Pancreas (tissue), 10 donors: ENCODE results near the gene LRSAM1. TPM values are rescaled to one million over a fixed set of nuclear protein-coding genes. Genes with fewer than 3 reads are reported as not detected.
"Not testable (repeated sequence)": the region's sequence is repeated elsewhere in the genome, so short reads cannot be mapped to it uniquely, and the experiment has no call there.

Source experiments
- ATAC-seq, 4 donors: fragments of 200-7000 bp; cut with Tn5 transposase; one replicate each; pipeline versions ENCODE4 v1.8.0 to v1.9.1; 2020; ENCODE audit warnings: mild to moderate bottlenecking in 4 of 4, moderate library complexity in 4 of 4
- DNase-seq, 6 donors: peaks; one replicate each; pipeline ENCODE4 v3.0.0-alpha.2; 2020
- FAIRE-seq: peaks from 2 replicates; lab custom pipeline; 2012; peaks lifted over from hg19 to GRCh38; lab: Jason Lieb, UNC
- H3K27ac ChIP-seq, 4 donors: fragments of 200-600 bp; sonication (generic); 1 replicate in 3 of 4; 2 replicates in 1 of 4; pipeline versions ENCODE4 v1.5.0 to v1.8.0; 2020
- H3K27me3 ChIP-seq, 4 donors: fragments of 200-600 bp; one replicate each; pipeline ENCODE4 v1.8.0; 2021
- H3K36me3 ChIP-seq, 3 donors: fragments of 200-600 bp; sonication (generic) in 1 of 3; one replicate each; pipeline versions ENCODE4 v1.5.0 to v1.8.0; 2020 to 2021
- H3K4me1 ChIP-seq, 3 donors: fragments of 200-600 bp; one replicate each; pipeline ENCODE4 v1.8.0; 2021
- H3K4me3 ChIP-seq, 4 donors: fragments of 200-600 bp; sonication (generic) in 2 of 4; one replicate each; pipeline versions ENCODE4 v1.5.0 to v1.8.0; 2020 to 2021
- H3K9me3 ChIP-seq, 4 donors: fragments of 200-600 bp; one replicate each; pipeline ENCODE4 v1.8.0; 2021
- CTCF ChIP-seq, 4 donors: fragments of 200-600 bp; sonication (generic) in 3 of 4; IDR thresholded peaks; one replicate each; pipeline versions ENCODE4 v1.5.0 to v1.8.0; 2021; ENCODE audit warnings: antibody characterized with exemption in 4 of 4
- WGBS, 2 donors: extraction: QIAGEN DNeasy Blood & Tissue Kit; methylation state at CpG; one replicate each; pipeline ENCODE4 v1.1.7; 2013; 5-methylcytosine and 5-hydroxymethylcytosine counted together
- intact Hi-C, 3 donors: fragments of 100-400 bp; cut with DNase I; formaldehyde crosslinking; loops; one replicate each; pipeline versions ENCODE4 v1.11.1 to v1.14.2; 2022
- polyA plus RNA-seq, 2 donors: library from polyadenylated mRNA; stranded (reverse); fragments of 200-250 nt; gene quantifications; one replicate each; pipeline ENCODE4 v1.2.3, GENCODE V29; 2013
- total RNA-seq, 6 donors: library from RNA; stranded (reverse); fragmentation: NEBNext Ultra II Directional in 4 of 6; extraction: Animal tissue kit (Norgen Biotek cat#: 25700) in 4 of 6; gene quantifications; one replicate each; pipeline versions ENCODE4 v1.2.1 to v1.2.4, GENCODE V29; 2021 to 2023
- donor health status: healthy with polysubstance abuse.
- donor health status: DM: no; HTN: no; CAD: no; lungs with moderate emphysema.
- donor health status: DM: no; HTN: no; CAD: no.
- donor health status: control.
- donor health status: control.
- donor health status: Bipolar disorder and iron deficiency.
- donor health status: DM: yes; HTN: yes; CAD: no.
- donor health status: DM: no; HTN: no; CAD: no.
- donor health status: DM: no; HTN: no; CAD: no.
- donor health status: DM: yes; HTN: yes; CAD: no.

The LRSAM1 gene
- total and polyA plus RNA-seq, 8 donors, result 4.3 to 24.9 (median 7.7) TPM

GRCh38 chr9:127463382-127463781 lies 12.1 kb downstream of the LRSAM1 start:
- ATAC-seq (no peak), DNase-seq (no peak), FAIRE-seq (no peak)
- intact Hi-C loops, result no loop called here
- peaks cover 0 to 36% (median 7%) of the 10 kb centered on the region in 3 donors for H3K36me3 ChIP-seq
- TF ChIP-seq CTCF (IDR thresholded peaks at IDR 0.05), result no peak
- WGBS, 2 donors, result 94 to 97% methylated on average over 3 of the region's 3 CpGs
- no peaks in the 10 kb centered on the region for H3K9me3 ChIP-seq
- no peak overlapping the region for H3K4me3 ChIP-seq
- no peaks in the 10 kb centered on the region for H3K4me1 ChIP-seq
- no peak overlapping the region for H3K27ac ChIP-seq
- no peaks in the 10 kb centered on the region for H3K27me3 ChIP-seq

GRCh38 chr9:127463911-127464310 lies 12.6 kb downstream of the LRSAM1 start:
- 85 to 90% methylated on average over 7 of the region's 7 CpGs for WGBS, 2 donors
- Histone ChIP-seq H3K27ac (no peak overlapping the region), H3K9me3 (no peaks in the 10 kb centered on the region), H3K4me3 (no peak overlapping the region), H3K27me3 (no peaks in the 10 kb centered on the region), H3K36me3 (peaks cover 0 to 31% (median 7%) of the 10 kb centered on the region in 3 donors), H3K4me1 (no peaks in the 10 kb centered on the region)
- TF ChIP-seq CTCF (IDR thresholded peaks at IDR 0.05), result no peak
- ATAC-seq, result no peak
- intact Hi-C loops, result no loop called here
- no peak for FAIRE-seq
- DNase-seq, result peak in 1 of 6 donors; percentile 26

- H3K9me3 ChIP-seq, intact Hi-C loops, ATAC-seq, H3K27ac ChIP-seq, FAIRE-seq, H3K4me1 ChIP-seq, H3K4me3 ChIP-seq, H3K27me3 ChIP-seq: not testable (repeated sequence)
- DNase-seq, result peak in 1 of 6 donors; percentile 17
- H3K36me3 ChIP-seq, result peaks cover 0 to 17% (median 2%) of the 10 kb centered on the region in 3 donors
- 97 to 98% methylated on average over 5 of the region's 5 CpGs for WGBS, 2 donors
These were observed 15.2 kb downstream of the LRSAM1 start for GRCh38 chr9:127466407-127466917.

- 90% methylated on average over 14 of the region's 14 CpGs for WGBS, 2 donors
- FAIRE-seq (no peak), ATAC-seq (no peak), DNase-seq (peak in 1 of 6 donors; percentile 55)
- Histone ChIP-seq H3K9me3 (no peaks in the 10 kb centered on the region), H3K36me3 (peaks cover 0 to 8% (median 0%) of the 10 kb centered on the region in 3 donors), H3K27me3 (no peaks in the 10 kb centered on the region), H3K27ac (no peak overlapping the region), H3K4me1 (no peaks in the 10 kb centered on the region), H3K4me3 (no peak overlapping the region)
- intact Hi-C loops, result no loop called here
- no peak for TF ChIP-seq CTCF (IDR thresholded peaks at IDR 0.05)
These were observed 16.3 kb downstream of the LRSAM1 start for GRCh38 chr9:127467621-127468020.

GRCh38 chr9:127470662-127471061 lies 19.4 kb downstream of the LRSAM1 start:
- intact Hi-C loops, result no loop called here
- 91 to 95% methylated on average over 3 of the region's 3 CpGs for WGBS, 2 donors
- Histone ChIP-seq H3K9me3 (no peaks in the 10 kb centered on the region), H3K27ac (no peak overlapping the region), H3K27me3 (no peaks in the 10 kb centered on the region), H3K36me3 (peaks cover 0 to 5% (median 0%) of the 10 kb centered on the region in 3 donors), H3K4me3 (no peak overlapping the region), H3K4me1 (no peaks in the 10 kb centered on the region)
- no peak for FAIRE-seq
- DNase-seq, result no peak
- no peak for ATAC-seq
- TF ChIP-seq CTCF (IDR thresholded peaks at IDR 0.05), result no peak
